Nephron progenitor cell (in vitro differentiated cells): ENCODE measurements around the gene AKAP3.

Experiments used
- DNase-seq: peaks from one replicate; pipeline ENCODE4 v3.0.0; 2021
- H3K27ac Mint-ChIP-seq: 2 replicates; pipeline ENCODE4 v1.8.0; 2021; ENCODE audit warnings: mild to moderate bottlenecking, moderate library complexity, mixed read lengths
- H3K27me3 Mint-ChIP-seq: 2 replicates; pipeline ENCODE4 v1.8.0; 2021; ENCODE audit warnings: mild to moderate bottlenecking, low read depth, mixed read lengths; ENCODE audit not compliant: poor library complexity
- H3K36me3 Mint-ChIP-seq: 2 replicates; pipeline ENCODE4 v1.8.0; 2021; ENCODE audit warnings: low read depth, mixed read lengths
- H3K4me1 Mint-ChIP-seq: 2 replicates; pipeline ENCODE4 v1.8.0; 2021; ENCODE audit warnings: mixed read lengths
- H3K4me3 Mint-ChIP-seq: 2 replicates; pipeline ENCODE4 v1.8.0; 2021; ENCODE audit warnings: mild to moderate bottlenecking, moderate library complexity, mixed read lengths
- H3K9me3 Mint-ChIP-seq: 2 replicates; pipeline ENCODE4 v1.8.0; 2021; ENCODE audit warnings: mild to moderate bottlenecking, moderate library complexity, mixed read lengths
- TF ChIP-seq, protein P1 (sequence below): fragments of 200-600 bp; sonication (generic); IDR thresholded peaks from 2 replicates; pipeline ENCODE4 v1.5.0; 2021; ENCODE audit warnings: antibody characterized with exemption

Gene AKAP3

GRCh38 chr12:4645023-4645422 is 3.8 kb downstream of the AKAP3 start:
- Mint-ChIP-seq H3K27me3 (peaks cover 38% of the 10 kb centered on the region), H3K4me1 (peaks cover 21% of the 10 kb centered on the region), H3K27ac (peak overlapping the region; percentile 22), H3K36me3 (no peaks in the 10 kb centered on the region), H3K9me3 (no peaks in the 10 kb centered on the region), H3K4me3 (no peak overlapping the region)
- no peak for DNase-seq
- TF ChIP-seq, protein P1, sequence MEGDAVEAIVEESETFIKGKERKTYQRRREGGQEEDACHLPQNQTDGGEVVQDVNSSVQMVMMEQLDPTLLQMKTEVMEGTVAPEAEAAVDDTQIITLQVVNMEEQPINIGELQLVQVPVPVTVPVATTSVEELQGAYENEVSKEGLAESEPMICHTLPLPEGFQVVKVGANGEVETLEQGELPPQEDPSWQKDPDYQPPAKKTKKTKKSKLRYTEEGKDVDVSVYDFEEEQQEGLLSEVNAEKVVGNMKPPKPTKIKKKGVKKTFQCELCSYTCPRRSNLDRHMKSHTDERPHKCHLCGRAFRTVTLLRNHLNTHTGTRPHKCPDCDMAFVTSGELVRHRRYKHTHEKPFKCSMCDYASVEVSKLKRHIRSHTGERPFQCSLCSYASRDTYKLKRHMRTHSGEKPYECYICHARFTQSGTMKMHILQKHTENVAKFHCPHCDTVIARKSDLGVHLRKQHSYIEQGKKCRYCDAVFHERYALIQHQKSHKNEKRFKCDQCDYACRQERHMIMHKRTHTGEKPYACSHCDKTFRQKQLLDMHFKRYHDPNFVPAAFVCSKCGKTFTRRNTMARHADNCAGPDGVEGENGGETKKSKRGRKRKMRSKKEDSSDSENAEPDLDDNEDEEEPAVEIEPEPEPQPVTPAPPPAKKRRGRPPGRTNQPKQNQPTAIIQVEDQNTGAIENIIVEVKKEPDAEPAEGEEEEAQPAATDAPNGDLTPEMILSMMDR = no peak

GRCh38 chr12:4643747-4644146 is 5.1 kb downstream of the AKAP3 start:
- no peaks in the 10 kb centered on the region for H3K36me3 Mint-ChIP-seq
- DNase-seq = no peak

DNA sequence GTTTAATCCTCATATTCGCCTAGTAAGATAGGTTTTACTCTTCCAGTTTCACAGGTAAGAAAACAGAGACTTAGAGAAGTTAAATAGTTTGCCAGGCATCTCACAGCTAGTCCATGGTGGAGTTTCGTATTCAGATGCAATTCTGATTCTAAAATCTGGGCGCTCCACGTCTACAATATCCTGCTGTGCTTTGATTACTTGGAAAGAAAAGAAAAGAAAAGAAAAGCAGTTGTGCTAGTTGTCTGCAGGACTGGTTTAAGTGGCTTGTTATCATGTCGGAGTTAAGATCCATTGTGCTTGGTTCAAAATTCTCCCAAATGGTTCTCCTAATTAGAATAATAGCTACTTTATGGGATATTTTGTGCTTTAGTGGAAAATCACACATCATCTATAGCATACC is 18.6 kb downstream of the AKAP3 start:
- TF ChIP-seq, protein P1 = no peak
- Mint-ChIP-seq H3K27me3 (peaks cover 23% of the 10 kb centered on the region), H3K27ac (no peak overlapping the region), H3K36me3 (peaks cover 6% of the 10 kb centered on the region), H3K9me3 (peaks cover 14% of the 10 kb centered on the region), H3K4me1 (no peaks in the 10 kb centered on the region), H3K4me3 (no peak overlapping the region)
- no peak for DNase-seq

More at GRCh38 chr12:4643747-4644146, 5.1 kb downstream of the AKAP3 start:
- H3K27ac Mint-ChIP-seq = no peak overlapping the region
- no peaks in the 10 kb centered on the region for H3K9me3 Mint-ChIP-seq
- H3K4me1 Mint-ChIP-seq = peaks cover 13% of the 10 kb centered on the region
- peaks cover 38% of the 10 kb centered on the region for H3K27me3 Mint-ChIP-seq
- TF ChIP-seq, protein P1 = no peak
- no peak overlapping the region for H3K4me3 Mint-ChIP-seq

DNA sequence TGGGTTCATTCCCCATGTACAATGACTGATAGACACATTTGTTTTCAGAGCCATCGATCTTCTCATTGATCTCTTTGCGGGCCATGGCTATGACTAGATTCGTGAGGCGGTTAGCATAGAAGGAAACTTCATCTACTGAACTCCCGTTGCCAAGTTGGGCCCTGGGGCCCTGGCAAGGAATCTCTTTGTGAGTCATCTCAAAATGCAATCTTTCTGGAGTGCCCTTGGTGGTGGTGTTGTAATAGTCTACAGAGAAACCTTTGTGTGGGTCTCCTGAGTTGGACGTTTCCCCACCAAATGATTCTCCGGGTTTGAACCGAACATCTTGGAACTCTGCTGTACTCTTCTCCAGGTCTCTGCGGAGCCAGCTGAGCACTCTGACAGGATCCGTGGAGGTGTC is 20.4 kb downstream of the AKAP3 start:
- DNase-seq = no peak

DNA sequence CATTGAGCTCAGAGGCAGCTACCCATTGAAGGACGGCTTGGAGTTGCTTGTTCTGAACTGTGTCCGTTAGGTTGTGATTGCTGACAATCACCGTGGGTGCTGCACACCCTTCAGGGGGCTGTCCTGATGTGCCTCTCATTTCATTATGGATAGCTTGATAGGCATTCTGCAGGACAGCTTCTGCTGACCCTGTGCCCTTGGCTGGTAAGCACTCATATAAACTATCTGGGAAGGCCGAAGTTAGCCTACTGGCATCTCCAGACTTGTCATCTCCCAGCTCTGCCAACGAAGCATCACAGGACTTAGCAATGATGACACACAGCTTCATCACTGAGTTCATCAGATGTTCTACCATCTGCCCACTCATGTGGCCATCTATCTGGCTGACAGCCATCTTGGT is 22.3 kb downstream of the AKAP3 start:
- Mint-ChIP-seq H3K4me3 (no peak overlapping the region), H3K4me1 (no peaks in the 10 kb centered on the region), H3K27ac (no peak overlapping the region), H3K27me3 (peaks cover 48% of the 10 kb centered on the region), H3K36me3 (no peaks in the 10 kb centered on the region), H3K9me3 (peaks cover 5% of the 10 kb centered on the region)
- DNase-seq = no peak
- TF ChIP-seq, protein P1 = no peak

More for the DNA sequence above, 20.4 kb downstream of the AKAP3 start:
- Mint-ChIP-seq H3K4me1 (no peaks in the 10 kb centered on the region), H3K4me3 (no peak overlapping the region), H3K27me3 (peaks cover 35% of the 10 kb centered on the region), H3K27ac (no peak overlapping the region), H3K9me3 (peaks cover 7% of the 10 kb centered on the region), H3K36me3 (peaks cover under 1% of the 10 kb centered on the region)
- TF ChIP-seq, protein P1 = no peak

DNA sequence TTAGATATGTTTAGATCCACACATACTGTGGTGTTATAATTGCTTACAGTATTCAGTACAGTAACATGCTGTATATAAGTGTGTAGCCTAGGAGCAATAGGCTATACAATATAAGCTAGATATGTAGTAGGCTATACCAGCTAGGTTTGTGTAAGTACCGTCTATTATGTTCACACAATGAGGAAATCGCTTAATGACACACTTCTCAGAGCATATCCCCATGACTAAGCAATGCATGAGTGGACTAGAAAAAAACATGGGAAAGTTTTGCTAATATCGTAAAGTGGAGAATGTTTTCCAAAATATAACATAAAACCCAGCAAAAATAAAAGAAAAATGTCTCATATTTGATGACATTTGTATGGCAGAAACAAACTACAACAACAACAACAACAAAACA is 27.3 kb downstream of the AKAP3 start:
- Mint-ChIP-seq H3K4me3 (no peak overlapping the region), H3K27ac (no peak overlapping the region), H3K36me3 (no peaks in the 10 kb centered on the region), H3K27me3 (peaks cover 34% of the 10 kb centered on the region), H3K9me3 (peaks cover 5% of the 10 kb centered on the region), H3K4me1 (no peaks in the 10 kb centered on the region)
- TF ChIP-seq, protein P1 = no peak
- DNase-seq = no peak
